ENCODE measurements around the gene SELE. TPM values are rescaled to one million over a fixed set of nuclear protein-coding genes. Genes with fewer than 3 reads are reported as not detected.
"Not testable (repeated sequence)": the region's sequence is repeated elsewhere in the genome, so short reads cannot be mapped to it uniquely, and the experiment has no call there.

Gene SELE
- total and polyA plus RNA-seq, 5 experiments from 2014 or later: not detected

- DNase-seq: peak in 9 of 10 donors; percentile 27 to 81 (median 66)
- peak overlapping the region; percentile 52 to 86 (median 66) for H3K4me3 Mint-ChIP-seq
- H3K27ac Mint-ChIP-seq: peak overlapping the region in 4 of 10 donors; percentile 86 to 96 (median 94)
- H3K36me3 Mint-ChIP-seq: peaks cover 23 to 82% (median 64%) of the 10 kb centered on the region in 3 donors
- H3K4me1 Mint-ChIP-seq: peaks cover 55 to 91% (median 67%) of the 10 kb centered on the region in 4 donors
- H3K27me3 Mint-ChIP-seq: no peaks in the 10 kb centered on the region
- POLR2A ChIA-PET: interaction anchor here (1.0 to 10.2 kb wide), 8 partner anchors 8 to 108 kb away, joined by 3 to 145 read pairs (median 14); partner anchors contain the start of genes F5 and SELL
- peak; percentile 62 to 68 for ATAC-seq
- H3K9me3 Mint-ChIP-seq: no peaks in the 10 kb centered on the region
These were observed 39.4 kb downstream of the SELE start for GRCh38 chr1:169694304-169695075.

- DNase-seq (peak in 6 of 10 donors; percentile 55 to 88 (median 73)), ATAC-seq (peak; percentile 71 to 76)
- H3K4me3 Mint-ChIP-seq: peak overlapping the region; percentile 59 to 86 (median 70)
- H3K27ac Mint-ChIP-seq: peak overlapping the region in 4 of 10 donors; percentile 86 to 96 (median 94)
- POLR2A ChIA-PET: interaction anchor here (0.5 to 10.2 kb wide), 24 partner anchors 9 to 1157 kb away, joined by 3 to 145 read pairs (median 4); partner anchors contain the start of genes METTL18 and SELL
- H3K36me3 Mint-ChIP-seq: peaks cover 23 to 66% (median 50%) of the 10 kb centered on the region in 3 donors
- H3K9me3 Mint-ChIP-seq: no peaks in the 10 kb centered on the region
- H3K27me3 Mint-ChIP-seq: no peaks in the 10 kb centered on the region
- peaks cover 45 to 75% (median 56%) of the 10 kb centered on the region in 4 donors for H3K4me1 Mint-ChIP-seq
These were observed 41.0 kb downstream of the SELE start for GRCh38 chr1:169692756-169693460.

- DNase-seq (no peak), ATAC-seq (no peak)
- peak overlapping the region in 9 of 10 donors; percentile 3 to 79 (median 60) for H3K4me3 Mint-ChIP-seq
- H3K36me3 Mint-ChIP-seq: peaks cover 16 to 44% (median 32%) of the 10 kb centered on the region in 3 donors
- no peaks in the 10 kb centered on the region for H3K9me3 Mint-ChIP-seq
- H3K27me3 Mint-ChIP-seq: no peaks in the 10 kb centered on the region
- POLR2A ChIA-PET: interaction anchor here (0.7 to 10.2 kb wide), 6 partner anchors 11 to 88 kb away, joined by 3 to 111 read pairs (median 8); no protein-coding TSS in a partner anchor
- peaks cover 21 to 55% (median 39%) of the 10 kb centered on the region in 4 donors for H3K4me1 Mint-ChIP-seq
- peak overlapping the region in 1 of 10 donors; percentile 88 for H3K27ac Mint-ChIP-seq
These were observed 43.4 kb downstream of the SELE start for GRCh38 chr1:169690489-169690888.

GRCh38 chr1:169689395-169689794, 44.5 kb downstream of the SELE start:
- no peaks in the 10 kb centered on the region for H3K27me3 Mint-ChIP-seq
- H3K9me3 Mint-ChIP-seq: no peaks in the 10 kb centered on the region
- ATAC-seq: no peak
- peak overlapping the region in 8 of 10 donors; percentile 3 to 66 (median 50) for H3K4me3 Mint-ChIP-seq
- peaks cover 10 to 44% (median 28%) of the 10 kb centered on the region in 4 donors for H3K4me1 Mint-ChIP-seq
- peak overlapping the region in 1 of 10 donors; percentile 80 for H3K27ac Mint-ChIP-seq
- DNase-seq: no peak
- POLR2A ChIA-PET: interaction anchor here (0.7 to 10.2 kb wide), 7 partner anchors 10 to 87 kb away, joined by 3 to 111 read pairs (median 6); no protein-coding TSS in a partner anchor
- H3K36me3 Mint-ChIP-seq: peaks cover 11 to 33% (median 24%) of the 10 kb centered on the region in 3 donors

- ATAC-seq, H3K27me3 Mint-ChIP-seq, H3K9me3 Mint-ChIP-seq, DNase-seq: not testable (repeated sequence)
- POLR2A ChIA-PET: interaction anchor here (1.1 to 10.2 kb wide), 4 partner anchors 9 to 87 kb away, joined by 3 to 111 read pairs (median 5); no protein-coding TSS in a partner anchor
- Mint-ChIP-seq H3K36me3 (peaks cover 11 to 25% (median 17%) of the 10 kb centered on the region in 3 donors), H3K4me1 (peaks cover 0 to 33% (median 20%) of the 10 kb centered on the region in 4 donors), H3K27ac (peak overlapping the region in 1 of 10 donors; percentile 91), H3K4me3 (peak overlapping the region in 4 of 10 donors; percentile 19 to 42 (median 25))
These were observed 45.5 kb downstream of the SELE start for GRCh38 chr1:169688377-169688776.

- Mint-ChIP-seq H3K9me3 (no peaks in the 10 kb centered on the region), H3K4me1 (peaks cover 21 to 39% (median 35%) of the 10 kb centered on the region in 4 donors), H3K36me3 (no peaks in the 10 kb centered on the region), H3K27ac (peak overlapping the region in 3 of 10 donors; percentile 60 to 87 (median 79)), H3K27me3 (no peaks in the 10 kb centered on the region), H3K4me3 (no peak overlapping the region)
- ATAC-seq: no peak
- POLR2A ChIA-PET: interaction anchor here (8.0 kb wide), 1 partner anchor 9 kb away, joined by 111 read pairs; no protein-coding TSS in a partner anchor
- no peak for DNase-seq
These were observed 50.2 kb downstream of the SELE start for GRCh38 chr1:169683661-169684060.

- H3K36me3 Mint-ChIP-seq, H3K9me3 Mint-ChIP-seq, H3K27me3 Mint-ChIP-seq, DNase-seq, ATAC-seq, H3K4me3 Mint-ChIP-seq: not testable (repeated sequence)
- POLR2A ChIA-PET: interaction anchor here (1.0 to 8.0 kb wide), 4 partner anchors 10 to 54 kb away, joined by 3 to 111 read pairs (median 6); partner anchors contain the start of gene SELP
- H3K4me1 Mint-ChIP-seq: peaks cover 17 to 42% (median 36%) of the 10 kb centered on the region in 4 donors
- H3K27ac Mint-ChIP-seq: peak overlapping the region in 3 of 10 donors; percentile 60 to 87 (median 79)
These were observed 50.7 kb downstream of the SELE start for GRCh38 chr1:169683168-169683567.

GRCh38 chr1:169682071-169682470, 51.8 kb downstream of the SELE start:
- DNase-seq (no peak), ATAC-seq (no peak)
- Mint-ChIP-seq H3K4me1 (peaks cover 17 to 50% (median 43%) of the 10 kb centered on the region in 4 donors), H3K27ac (peak overlapping the region in 8 of 10 donors; percentile 11 to 95 (median 74)), H3K27me3 (no peaks in the 10 kb centered on the region), H3K4me3 (peak overlapping the region in 7 of 10 donors; percentile 9 to 63 (median 46)), H3K36me3 (no peaks in the 10 kb centered on the region), H3K9me3 (no peaks in the 10 kb centered on the region)
- POLR2A ChIA-PET: interaction anchor here (0.9 to 8.0 kb wide), 5 partner anchors 11 to 78 kb away, joined by 3 to 111 read pairs (median 3); partner anchors contain the start of gene SELP

GRCh38 chr1:169681140-169681539, 52.7 kb downstream of the SELE start:
- H3K36me3 Mint-ChIP-seq: no peaks in the 10 kb centered on the region
- H3K4me1 Mint-ChIP-seq: peaks cover 22 to 60% (median 52%) of the 10 kb centered on the region in 4 donors
- ATAC-seq (peak in 1 of 2 donors; percentile 26), DNase-seq (no peak)
- H3K4me3 Mint-ChIP-seq: peak overlapping the region in 9 of 10 donors; percentile 20 to 76 (median 51)
- H3K9me3 Mint-ChIP-seq: no peaks in the 10 kb centered on the region
- H3K27ac Mint-ChIP-seq: peak overlapping the region in 8 of 10 donors; percentile 12 to 95 (median 76)
- H3K27me3 Mint-ChIP-seq: no peaks in the 10 kb centered on the region
- POLR2A ChIA-PET: interaction anchor here (0.7 to 8.0 kb wide), 4 partner anchors 12 to 31 kb away, joined by 3 to 111 read pairs (median 3); no protein-coding TSS in a partner anchor

GRCh38 chr1:169680377-169681019, 53.4 kb downstream of the SELE start:
- H3K4me3 Mint-ChIP-seq: peak overlapping the region in 9 of 10 donors; percentile 20 to 76 (median 52)
- peaks cover 26 to 66% (median 58%) of the 10 kb centered on the region in 4 donors for H3K4me1 Mint-ChIP-seq
- peak; percentile 45 to 59 for ATAC-seq
- POLR2A ChIA-PET: interaction anchor here (0.7 to 8.0 kb wide), 5 partner anchors 10 to 32 kb away, joined by 3 to 111 read pairs (median 3); no protein-coding TSS in a partner anchor
- no peaks in the 10 kb centered on the region for H3K36me3 Mint-ChIP-seq
- H3K9me3 Mint-ChIP-seq: no peaks in the 10 kb centered on the region
- no peak for DNase-seq
- peak overlapping the region; percentile 0 to 95 (median 72) for H3K27ac Mint-ChIP-seq
- H3K27me3 Mint-ChIP-seq: no peaks in the 10 kb centered on the region

- POLR2A ChIA-PET: interaction anchor here (0.6 to 8.0 kb wide), 5 partner anchors 9 to 75 kb away, joined by 3 to 111 read pairs (median 4); no protein-coding TSS in a partner anchor
- no peaks in the 10 kb centered on the region for H3K36me3 Mint-ChIP-seq
These were observed 54.2 kb downstream of the SELE start for GRCh38 chr1:169679692-169680091.

More at GRCh38 chr1:169679692-169680091, 54.2 kb downstream of the SELE start:
- Mint-ChIP-seq H3K9me3 (no peaks in the 10 kb centered on the region), H3K27ac (peak overlapping the region in 3 of 10 donors; percentile 36 to 75 (median 45)), H3K4me3 (peak overlapping the region in 4 of 10 donors; percentile 27 to 51 (median 34)), H3K4me1 (peaks cover 29 to 69% (median 62%) of the 10 kb centered on the region in 4 donors), H3K27me3 (no peaks in the 10 kb centered on the region)
- ATAC-seq: no peak
- no peak for DNase-seq

Data from naive thymus-derived CD8-positive, alpha-beta T cell (primary cell).